ENCODE data around the gene UNC119B. TPM values are rescaled to one million over a fixed set of nuclear protein-coding genes. Genes with fewer than 3 reads are reported as not detected.

UNC119B gene
- total RNA-seq, 1 experiment from 2014 or later, result 33.8 TPM

DNA sequence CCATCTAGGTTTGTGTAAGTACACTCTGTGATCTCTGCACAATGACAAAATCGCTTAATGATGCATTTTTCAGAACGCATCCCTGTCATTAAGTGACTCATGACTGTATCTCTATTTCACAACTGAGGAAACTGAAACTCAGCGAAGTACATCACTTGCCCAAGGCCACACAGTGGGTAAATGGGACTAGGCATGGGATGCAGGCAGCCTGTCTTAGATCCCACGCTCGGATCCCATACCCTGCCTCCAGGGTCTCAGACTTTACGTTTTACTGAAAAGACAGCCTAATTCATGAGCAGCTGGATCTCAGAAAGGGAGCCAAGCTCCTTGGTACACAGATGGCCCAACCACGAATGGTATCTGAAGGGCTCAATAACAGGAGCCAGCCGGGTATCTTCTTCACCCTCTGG, 25.7 kb upstream of the UNC119B start:
- Histone ChIP-seq H3K9me2 (ENCODE audit: insufficient read depth) (no peaks in the 10 kb centered on the region), H3K4me2 (ENCODE audit: low read length) (no peak overlapping the region), H4K20me1 (ENCODE audit: insufficient read depth) (peaks cover 1% of the 10 kb centered on the region; the same call in 1 of the 2 replicates), H3K79me2 (ENCODE audit: insufficient read depth, low read length) (peaks cover 26% of the 10 kb centered on the region), H3K27me3 (ENCODE audit: insufficient read depth, low read length) (no peaks in the 10 kb centered on the region), H3K27ac (ENCODE audit: low read depth, low read length) (no peak overlapping the region), H3K9ac (ENCODE audit: low read length) (no peak overlapping the region), H3K36me3 (ENCODE audit: control insufficient read depth in 1 of 2, insufficient read depth in 2 of 2, low read length in 2 of 2) (no peaks in the 10 kb centered on the region), H3K4me3 (replicated peaks in 1 of 2; ENCODE audit: low read depth in 1 of 2, low read length in 2 of 2) (no peak overlapping the region), H2AFZ (ENCODE audit: low read depth, low read length, poor library complexity, severe bottlenecking) (peak overlapping the region; percentile 32), H3K9me3 (ENCODE audit: control insufficient read depth in 1 of 2, insufficient read depth in 1 of 2, low read depth in 1 of 2, low read length in 2 of 2) (no peaks in the 10 kb centered on the region), H3K4me1 (ENCODE audit: control insufficient read depth in 1 of 2, insufficient read depth in 2 of 2, low read length in 2 of 2) (peaks cover 17 to 25% of the 10 kb centered on the region in 2 experiments)
- ATAC-seq, result no peak
- no peak for TF ChIP-seq RAD21 (IDR thresholded peaks at IDR 0.05; ENCODE audit: low read depth)
- TF ChIP-seq ZNF274 (IDR thresholded peaks at IDR 0.05; ENCODE audit: low read depth, low read length), result no peak
- no peak for TF ChIP-seq CEBPB (IDR thresholded peaks at IDR 0.05; ENCODE audit: low read depth)
- no peak for TF ChIP-seq SIN3A (IDR thresholded peaks at IDR 0.05; ENCODE audit: low read depth)
- TF ChIP-seq EGR1 (IDR thresholded peaks at IDR 0.05; ENCODE audit: low read depth), result no peak
- TF ChIP-seq TCF7L2 (IDR thresholded peaks at IDR 0.05; ENCODE audit: borderline replicate concordance, extremely low read depth, insufficient read depth, insufficient read length), result no peak
- no peak for TF ChIP-seq POLR2A (IDR thresholded peaks at IDR 0.05; ENCODE audit: borderline replicate concordance, extremely low read depth, insufficient read depth, insufficient read length)
- ChIA-PET RAD21 (ENCODE audit: low non-redundant PET in 1 of 2, low total read pairs in 2 of 2, uncharacterized antibody in 2 of 2, unreplicated experiment in 2 of 2) (no interaction called here), POLR2A (no interaction called here), CTCF (interaction anchor here (1.2 kb wide), 1 partner anchor 35 kb away, joined by 3 read pairs; no protein-coding TSS in a partner anchor)
- DNase-seq (ENCODE audit: low read depth, low spot score), result no peak
- intact Hi-C loops (cut with micrococcal nuclease), result no loop called here
- no TSS peak for BruUV-seq (replicated peaks)

DNA sequence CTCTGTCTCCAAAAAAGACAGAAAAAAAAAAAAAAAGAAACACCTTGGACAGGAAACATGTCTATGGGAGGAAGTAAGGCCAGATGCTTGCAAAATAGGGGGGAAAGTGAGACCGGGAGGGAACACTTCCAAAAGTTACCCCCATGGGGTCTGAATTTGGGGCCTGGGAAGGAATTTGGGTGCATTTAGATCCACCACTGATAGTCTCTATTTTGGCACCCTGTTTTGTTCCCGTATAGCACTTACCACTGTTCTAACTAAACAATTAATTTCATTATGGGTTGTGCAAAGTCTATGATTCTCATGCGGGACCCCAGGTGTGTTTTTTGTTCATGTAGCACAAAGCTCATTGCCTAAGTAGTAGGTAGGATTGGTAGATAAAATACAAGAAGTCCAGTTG, 24.7 kb upstream of the UNC119B start:
- ChIA-PET CTCF (no interaction called here), POLR2A (no interaction called here), RAD21 (ENCODE audit: low non-redundant PET in 1 of 2, low total read pairs in 2 of 2, uncharacterized antibody in 2 of 2, unreplicated experiment in 2 of 2) (no interaction called here)
- peak overlapping the region; percentile 94 for H3K4me2 ChIP-seq (ENCODE audit: low read length)
- intact Hi-C loops (cut with micrococcal nuclease), result no loop called here
- no TSS peak for BruUV-seq (replicated peaks)
- no peaks in the 10 kb centered on the region for H3K36me3 ChIP-seq (ENCODE audit: control insufficient read depth in 1 of 2, insufficient read depth in 2 of 2, low read length in 2 of 2)
- H3K79me2 ChIP-seq (ENCODE audit: insufficient read depth, low read length), result peaks cover 36% of the 10 kb centered on the region
- no peaks in the 10 kb centered on the region for H3K9me2 ChIP-seq (ENCODE audit: insufficient read depth)
- peaks cover 22 to 26% of the 10 kb centered on the region in 2 experiments for H3K4me1 ChIP-seq (ENCODE audit: control insufficient read depth in 1 of 2, insufficient read depth in 2 of 2, low read length in 2 of 2)
- no peaks in the 10 kb centered on the region for H3K27me3 ChIP-seq (ENCODE audit: insufficient read depth, low read length)
- peak overlapping the region; percentile 97 for H3K9ac ChIP-seq (ENCODE audit: low read length)
- no peak for DNase-seq (ENCODE audit: low read depth, low spot score)
- peak overlapping the region; percentile 84 to 92; a peak in 3 of 4 replicates for H3K4me3 ChIP-seq (replicated peaks in 1 of 2; ENCODE audit: low read depth in 1 of 2, low read length in 2 of 2)
- ATAC-seq, result no peak
- H4K20me1 ChIP-seq (ENCODE audit: insufficient read depth), result peaks cover 4% of the 10 kb centered on the region; the same call in 1 of the 2 replicates
- TF ChIP-seq EZH2phosphoT487 (IDR thresholded peaks at IDR 0.05; ENCODE audit: borderline replicate concordance), result no peak
- no peak for TF ChIP-seq TCF7L2 (IDR thresholded peaks at IDR 0.05; ENCODE audit: borderline replicate concordance, extremely low read depth, insufficient read depth, insufficient read length)
- TF ChIP-seq ZFX (IDR thresholded peaks at IDR 0.05), result no peak
- TF ChIP-seq RAD21 (IDR thresholded peaks at IDR 0.05; ENCODE audit: low read depth), result no peak
- no peak for TF ChIP-seq FOSL1 (IDR thresholded peaks at IDR 0.05; ENCODE audit: low read depth)
- no peak for TF ChIP-seq EZH2 (IDR thresholded peaks at IDR 0.05)
- TF ChIP-seq SIN3A (IDR thresholded peaks at IDR 0.05; ENCODE audit: low read depth), result no peak
- TF ChIP-seq JUND (IDR thresholded peaks at IDR 0.05), result no peak
- peak overlapping the region; percentile 86; the same call in 1 of the 2 replicates for H3K27ac ChIP-seq (ENCODE audit: low read depth, low read length)
- no peaks in the 10 kb centered on the region for H3K9me3 ChIP-seq (ENCODE audit: control insufficient read depth in 1 of 2, insufficient read depth in 1 of 2, low read depth in 1 of 2, low read length in 2 of 2)
- no peak overlapping the region for H2AFZ ChIP-seq (ENCODE audit: low read depth, low read length, poor library complexity, severe bottlenecking)

Measured in HCT116 (cell line).